Fibroblast of lung (primary cell): ENCODE data around the gene NXF3.

Experiments used
- CTCF ChIP-seq, 2 donors: IDR thresholded peaks in 1 of 2; conservative IDR thresholded peaks in 1 of 2; 1 replicate in 1 of 2; 2 replicates in 1 of 2; pipeline ENCODE4 v1.5.1; 2011 to 2012; ENCODE audit warnings: low read length in 2 of 2, control low read depth in 1 of 2, inconsistent platforms in 1 of 2, low read depth in 1 of 2, mild to moderate bottlenecking in 1 of 2
- EZH2 ChIP-seq: IDR thresholded peaks from 2 replicates; pipeline ENCODE4 v1.5.1; 2012; ENCODE audit warnings: low read length, control low read depth, mild to moderate bottlenecking; ENCODE audit errors: missing control alignments

- TF ChIP-seq CTCF (conservative IDR thresholded peaks at IDR 0.05 in 1 of 2, IDR thresholded peaks at IDR 0.05 in 1 of 2; ENCODE audit: low read depth in 1 of 2, low read length in 2 of 2) (no peak), EZH2 (no peak)
These were observed 14.9 kb upstream of the NXF3 start for GRCh38 chrX:103107836-103108235.
